Erythroblast (primary cell): Measurements from ENCODE around the gene CEBPG.

ENCODE experiments used
- GATA1 ChIP-seq: IDR thresholded peaks from 2 replicates; pipeline ENCODE4 v1.6.1; 2011; ENCODE audit warnings: low read depth, mild to moderate bottlenecking, control low read depth, low read length, moderate library complexity
- POLR2A ChIP-seq: IDR thresholded peaks from 2 replicates; pipeline ENCODE4 v1.6.1; 2011; ENCODE audit warnings: mild to moderate bottlenecking, low read length

- no peak for TF ChIP-seq POLR2A
- no peak for TF ChIP-seq GATA1
Observed at GRCh38 chr19:33414667-33415605, 41.4 kb downstream of the CEBPG start.
